GM12878 (cell line): ENCODE results near the gene ETFRF1. TPM values are rescaled to one million over a fixed set of nuclear protein-coding genes. Genes with fewer than 3 reads are reported as not detected.

ENCODE experiments used
- polyA plus RNA-seq, 11 experiments: library from polyadenylated mRNA; depleted of rRNA in 4 of 11; unstranded in 6 of 11; stranded (reverse) in 5 of 11; fragments of >200 nt; fragmentation: Nextera tagmentation in 4 of 11; fragmentation: Illumina TruSeq in 1 of 11; extraction: Ambion mirVana in 4 of 11; extraction: Trizol in 1 of 11; gene quantifications; 1 replicate in 1 of 11; 2 replicates in 10 of 11; pipeline versions ENCODE4 v1.2.1 to v1.2.3, GENCODE V29; 2011 to 2016; ENCODE audit warnings: inconsistent platforms in 2 of 11, missing spikeins in 2 of 11, low read depth in 1 of 11
- total RNA-seq, 4 experiments: library from RNA; depleted of rRNA in 3 of 4; stranded (reverse); fragments of >200 nt in 3 of 4; fragmentation: Illumina TruSeq in 1 of 4; extraction: Trizol in 1 of 4; gene quantifications; 2 replicates each; pipeline versions ENCODE4 v1.2.1 to v1.2.3, GENCODE V29; 2013 to 2021

Gene ETFRF1
- total and polyA plus RNA-seq, 10 of the 15 experiments (the other 5 are each of a cell fraction or from before 2014, with no cell fraction given): 9.9 to 59.6 (median 26.2) TPM

Other genes with a start within 250 kb of the ETFRF1 start
- gene BCAT1, start 246.1 kb upstream of the ETFRF1 start, total RNA-seq (2014; rRNA removed): 89.3 and 106 TPM in 2 replicates
- 122 and 123 TPM in 2 replicates for gene BCAT1, start 246.1 kb upstream of the ETFRF1 start, total RNA-seq (2014; rRNA removed; fragmentation: Illumina TruSeq; extraction: Trizol)
- 187 and 203 TPM in 2 replicates for gene BCAT1, start 246.1 kb upstream of the ETFRF1 start, total RNA-seq (2021)
- 31.2 and 47.4 TPM in 2 replicates for gene BCAT1, start 246.1 kb upstream of the ETFRF1 start, polyA plus RNA-seq (2011; rRNA removed)
- gene BCAT1, start 246.1 kb upstream of the ETFRF1 start, polyA plus RNA-seq (2014; fragmentation: Illumina TruSeq; extraction: Trizol): 74.4 and 107 TPM in 2 replicates
- gene BCAT1, start 246.1 kb upstream of the ETFRF1 start, polyA plus RNA-seq (2014; fragmentation: Nextera tagmentation; extraction: Ambion mirVana): 10 to 100 TPM; 26.2 to 38.1 TPM
- gene BCAT1, start 246.1 kb upstream of the ETFRF1 start, polyA plus RNA-seq (2014; rRNA removed): 44.6 and 50.4 TPM in 2 replicates
- gene BCAT1, start 246.1 kb upstream of the ETFRF1 start, polyA plus RNA-seq (2016; fragmentation: Nextera tagmentation; extraction: Ambion mirVana): 100 to 1,000 TPM; 153 to 162 TPM
- 0.05 TPM in 1 of 2 replicates, not detected in the other for gene DNAI7, start 77 bp upstream of the ETFRF1 start, total RNA-seq (2014; rRNA removed)
- not detected in 2 replicates for gene DNAI7, start 77 bp upstream of the ETFRF1 start, total RNA-seq (2014; rRNA removed; fragmentation: Illumina TruSeq; extraction: Trizol)
- not detected in 2 replicates for gene DNAI7, start 77 bp upstream of the ETFRF1 start, total RNA-seq (2021)
- 0.04 TPM in 1 of 2 replicates, not detected in the other for gene DNAI7, start 77 bp upstream of the ETFRF1 start, polyA plus RNA-seq (2011; rRNA removed)
- 0.07 TPM in 1 of 2 replicates, not detected in the other for gene DNAI7, start 77 bp upstream of the ETFRF1 start, polyA plus RNA-seq (2014; fragmentation: Illumina TruSeq; extraction: Trizol)
- under 1 TPM; 0.11 to 0.48 TPM for gene DNAI7, start 77 bp upstream of the ETFRF1 start, polyA plus RNA-seq (2014; fragmentation: Nextera tagmentation; extraction: Ambion mirVana)
- 0.05 and 0.08 TPM in 2 replicates for gene DNAI7, start 77 bp upstream of the ETFRF1 start, polyA plus RNA-seq (2014; rRNA removed)
- gene DNAI7, start 77 bp upstream of the ETFRF1 start, polyA plus RNA-seq (2016; fragmentation: Nextera tagmentation; extraction: Ambion mirVana): under 1 TPM; 0.15 to 0.29 TPM
- 4.9 and 5.6 TPM in 2 replicates for gene KRAS, start 55.7 kb downstream of the ETFRF1 start, total RNA-seq (2014; rRNA removed)
- gene KRAS, start 55.7 kb downstream of the ETFRF1 start, total RNA-seq (2014; rRNA removed; fragmentation: Illumina TruSeq; extraction: Trizol): 5.9 and 6.6 TPM in 2 replicates
- gene KRAS, start 55.7 kb downstream of the ETFRF1 start, total RNA-seq (2021): 8.3 and 9.4 TPM in 2 replicates
- gene KRAS, start 55.7 kb downstream of the ETFRF1 start, polyA plus RNA-seq (2011; rRNA removed): 23.8 and 38.7 TPM in 2 replicates
- 9.3 and 12.5 TPM in 2 replicates for gene KRAS, start 55.7 kb downstream of the ETFRF1 start, polyA plus RNA-seq (2014; fragmentation: Illumina TruSeq; extraction: Trizol)
- 1 to 10 TPM; 3.1 to 6.1 TPM for gene KRAS, start 55.7 kb downstream of the ETFRF1 start, polyA plus RNA-seq (2014; fragmentation: Nextera tagmentation; extraction: Ambion mirVana)
- 4.8 and 6.1 TPM in 2 replicates for gene KRAS, start 55.7 kb downstream of the ETFRF1 start, polyA plus RNA-seq (2014; rRNA removed)
- gene KRAS, start 55.7 kb downstream of the ETFRF1 start, polyA plus RNA-seq (2016; fragmentation: Nextera tagmentation; extraction: Ambion mirVana): 10 to 100 TPM; 15.7 to 17.6 TPM